ENCODE results near the gene HOXC9.

The HOXC9 gene

GRCh38 chr12:53976172-53976822 is 23.7 kb upstream of the HOXC9 start:
- DNase-seq, result no peak

GRCh38 chr12:53976823-53977595 is 23.0 kb upstream of the HOXC9 start:
- no peak for DNase-seq

GRCh38 chr12:53977596-53978445 is 22.1 kb upstream of the HOXC9 start:
- DNase-seq, result no peak

GRCh38 chr12:53978477-53979356 is 21.2 kb upstream of the HOXC9 start:
- no peak for DNase-seq

DNA sequence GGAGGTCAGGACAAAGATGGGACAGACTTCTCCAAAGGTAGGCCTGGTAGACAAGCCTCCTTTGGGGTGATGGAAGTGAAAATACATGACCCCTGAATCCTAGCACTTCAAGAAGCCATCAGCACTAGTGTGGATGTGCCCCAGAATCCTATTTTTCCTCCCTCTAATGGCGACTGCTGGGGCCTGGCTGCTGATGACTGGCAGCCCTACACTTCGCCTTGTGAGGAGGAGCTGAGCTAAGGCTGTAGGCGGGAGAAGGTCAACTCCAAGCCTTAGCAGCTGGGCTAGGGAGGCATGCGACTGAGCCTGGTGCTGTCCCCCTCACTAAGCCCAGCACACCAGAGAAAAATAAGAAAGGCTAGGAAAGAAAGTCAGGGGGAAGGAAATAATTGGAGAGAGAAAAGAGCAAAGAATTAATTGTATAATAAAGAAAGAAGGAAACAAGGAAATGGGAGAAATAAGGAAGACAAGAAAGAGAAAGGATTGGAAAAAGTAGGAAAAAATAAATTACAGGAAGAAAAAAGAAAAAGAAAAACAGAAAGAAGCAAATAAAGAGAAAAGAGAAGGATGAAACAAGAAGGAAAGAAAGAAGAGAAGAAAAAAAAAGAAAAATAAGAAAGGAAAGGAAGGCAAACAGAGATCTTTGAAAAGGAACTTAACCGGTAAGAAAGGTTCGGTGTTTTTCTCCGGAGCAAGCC is 19.7 kb upstream of the HOXC9 start:
- DNase-seq, result no peak

DNA sequence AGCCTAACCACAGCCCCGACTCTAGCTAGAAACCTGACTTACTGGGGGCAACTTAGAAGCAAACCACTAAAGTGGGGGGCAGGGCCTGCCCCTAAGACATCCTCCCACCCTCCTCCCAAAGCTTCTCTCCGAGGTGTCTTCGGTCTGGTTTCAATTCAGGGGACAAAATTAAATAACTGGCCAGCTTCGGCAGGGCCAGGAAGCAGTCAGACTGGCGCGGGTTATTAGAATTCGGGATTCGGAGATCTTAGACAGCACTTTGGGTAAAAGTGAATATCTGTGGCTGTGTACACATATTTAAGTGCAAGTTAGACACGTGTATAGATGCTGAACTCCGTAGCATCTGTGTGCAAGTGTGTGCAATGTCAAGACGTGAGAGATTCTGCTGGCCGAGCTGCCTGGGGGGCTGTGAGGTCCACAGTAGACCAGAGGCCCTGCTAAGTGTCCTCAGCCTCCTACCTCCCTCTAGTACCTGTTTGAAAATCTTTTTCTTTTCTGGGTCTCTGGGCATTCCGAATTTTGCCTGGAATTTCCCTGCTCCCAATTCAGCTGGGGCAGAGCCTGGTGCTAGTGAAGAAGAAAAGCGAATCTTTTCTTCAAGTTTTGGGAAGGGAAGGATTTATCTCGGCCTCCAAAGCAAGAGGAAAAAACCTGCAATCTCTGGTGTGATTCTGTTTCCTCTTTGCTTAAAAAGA is 19.0 kb upstream of the HOXC9 start:
- DNase-seq, result no peak

- DNase-seq, result no peak
Measured at GRCh38 chr12:53981634-53982565, 18.1 kb upstream of the HOXC9 start.

DNA sequence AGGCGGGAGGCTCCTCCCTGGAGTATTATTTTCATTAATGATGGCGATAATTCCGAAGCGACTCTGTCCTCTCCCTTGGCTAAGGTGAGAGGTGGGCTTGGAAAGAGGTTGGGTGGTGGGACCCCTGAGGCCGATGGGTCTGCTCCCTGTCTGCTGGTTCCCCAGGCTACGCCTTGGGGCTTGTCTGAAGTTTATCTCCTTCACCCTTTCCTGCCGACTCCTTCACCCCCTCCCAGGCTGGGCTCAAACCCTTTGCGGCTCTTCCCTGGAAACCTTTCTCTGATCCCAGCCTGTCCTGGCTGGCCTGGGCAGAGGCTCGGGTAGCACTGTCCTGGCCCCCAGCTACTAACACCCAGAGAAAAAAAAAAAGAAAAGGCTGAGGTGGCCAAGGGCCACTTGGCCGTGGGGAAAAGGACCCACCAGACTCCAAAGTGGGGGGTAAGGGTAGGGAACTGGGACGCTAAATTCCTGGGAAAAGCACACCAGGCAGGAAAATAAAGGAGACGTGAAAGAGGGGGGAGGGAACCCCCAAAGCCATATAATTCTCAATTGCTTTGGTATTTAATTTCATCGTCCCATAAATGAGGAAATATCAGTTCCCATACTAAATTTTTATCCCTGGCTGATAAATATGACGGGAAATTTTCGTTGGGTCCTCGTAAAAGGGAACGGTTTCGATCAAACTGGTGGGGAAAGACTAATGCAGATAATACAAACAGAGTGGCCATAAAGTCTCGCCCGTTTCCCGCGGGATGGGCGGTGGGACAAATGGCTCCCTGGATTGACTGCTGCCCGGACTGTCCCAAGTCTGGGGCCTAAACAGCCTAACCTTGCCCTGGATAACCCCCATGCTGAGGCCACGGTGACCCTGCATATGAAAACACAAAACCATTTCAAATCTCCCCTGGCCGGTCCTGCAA is 17.1 kb upstream of the HOXC9 start:
- DNase-seq, result no peak

DNA sequence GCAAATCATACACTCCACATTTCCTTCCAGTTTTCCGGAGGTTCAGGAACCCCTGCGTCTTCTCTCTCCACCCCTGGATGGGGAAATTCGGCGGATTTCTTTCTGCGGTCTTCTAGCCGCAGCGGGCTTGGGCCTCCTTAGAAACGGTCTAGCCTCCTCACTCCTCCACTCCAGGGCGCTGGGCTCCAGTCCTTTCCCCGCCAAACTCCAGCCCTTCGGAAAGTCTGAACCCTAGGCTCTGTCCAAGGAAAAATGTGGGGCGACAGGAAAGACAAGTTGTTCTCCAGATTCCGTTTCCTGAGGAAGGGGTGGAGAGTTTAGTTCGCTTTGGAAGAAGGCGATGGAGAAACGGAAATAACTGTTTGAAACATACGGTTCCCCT is 16.4 kb upstream of the HOXC9 start:
- no peak for DNase-seq

DNA sequence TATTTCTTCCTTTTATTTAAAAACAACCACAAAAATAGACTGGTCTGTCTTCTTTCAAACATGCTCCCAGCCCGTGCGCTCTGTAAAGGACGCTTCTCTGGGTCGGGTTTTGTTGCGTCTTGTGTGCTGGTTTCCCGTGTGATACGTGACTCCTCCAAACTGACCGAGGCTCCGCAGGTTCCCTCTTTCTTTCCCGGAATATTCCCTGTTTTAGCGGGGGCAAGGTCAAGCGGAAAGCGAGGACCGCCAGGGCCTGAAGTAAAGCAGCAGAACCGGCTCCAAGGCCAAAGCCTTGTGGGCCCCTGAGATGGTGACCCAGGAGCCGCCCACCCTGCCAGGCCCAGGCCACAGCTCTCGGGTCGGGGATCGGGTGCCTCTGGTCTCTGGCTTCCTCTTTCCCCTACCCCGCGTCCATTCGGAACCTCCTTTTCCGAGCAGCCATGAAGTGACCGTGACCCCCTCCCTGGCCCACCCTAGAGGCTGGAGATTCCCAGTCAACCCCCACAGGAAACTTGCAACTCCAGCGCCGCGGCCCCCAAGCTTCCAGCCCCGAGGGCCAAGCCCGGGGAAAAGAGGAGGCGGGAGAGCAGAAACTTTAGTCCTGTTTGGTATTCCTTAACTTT is 15.9 kb upstream of the HOXC9 start:
- no peak for DNase-seq

DNA sequence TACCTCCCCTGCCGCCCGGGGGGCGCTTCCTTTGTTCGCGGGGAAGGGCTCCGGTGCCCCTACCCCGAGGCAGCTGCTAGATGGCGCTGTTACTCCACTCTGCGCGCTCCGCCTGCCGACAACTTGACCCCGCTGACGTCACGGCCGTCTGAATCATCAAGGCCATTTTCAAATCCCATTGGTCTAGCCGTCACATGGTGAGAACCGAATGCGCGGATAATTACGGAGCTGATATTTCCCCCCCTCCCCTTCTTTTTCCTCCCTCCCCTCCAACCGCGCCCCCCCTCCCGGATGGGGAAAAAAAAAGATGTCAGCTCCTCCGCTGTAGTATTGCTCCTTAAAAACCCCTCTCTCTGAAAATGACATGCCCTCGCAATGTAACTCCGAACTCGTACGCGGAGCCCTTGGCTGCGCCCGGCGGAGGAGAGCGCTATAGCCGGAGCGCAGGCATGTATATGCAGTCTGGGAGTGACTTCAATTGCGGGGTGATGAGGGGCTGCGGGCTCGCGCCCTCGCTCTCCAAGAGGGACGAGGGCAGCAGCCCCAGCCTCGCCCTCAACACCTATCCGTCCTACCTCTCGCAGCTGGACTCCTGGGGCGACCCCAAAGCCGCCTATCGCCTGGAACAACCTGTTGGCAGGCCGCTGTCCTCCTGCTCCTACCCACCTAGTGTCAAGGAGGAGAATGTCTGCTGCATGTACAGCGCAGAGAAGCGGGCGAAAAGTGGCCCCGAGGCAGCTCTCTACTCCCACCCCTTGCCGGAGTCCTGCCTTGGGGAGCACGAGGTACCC is 14.9 kb upstream of the HOXC9 start, which contains the start of gene HOXC10:
HOXC10 (plus strand) TSS at position 246 of the 791 bp plus-strand sequence; CDS start at position 360, 114 bp downstream.
- peak; percentile 10 for DNase-seq

- DNase-seq, result no peak
Measured at GRCh38 chr12:53985692-53985993, 14.3 kb upstream of the HOXC9 start.

GRCh38 chr12:53985994-53986685 is 13.8 kb upstream of the HOXC9 start:
- no peak for DNase-seq

DNA sequence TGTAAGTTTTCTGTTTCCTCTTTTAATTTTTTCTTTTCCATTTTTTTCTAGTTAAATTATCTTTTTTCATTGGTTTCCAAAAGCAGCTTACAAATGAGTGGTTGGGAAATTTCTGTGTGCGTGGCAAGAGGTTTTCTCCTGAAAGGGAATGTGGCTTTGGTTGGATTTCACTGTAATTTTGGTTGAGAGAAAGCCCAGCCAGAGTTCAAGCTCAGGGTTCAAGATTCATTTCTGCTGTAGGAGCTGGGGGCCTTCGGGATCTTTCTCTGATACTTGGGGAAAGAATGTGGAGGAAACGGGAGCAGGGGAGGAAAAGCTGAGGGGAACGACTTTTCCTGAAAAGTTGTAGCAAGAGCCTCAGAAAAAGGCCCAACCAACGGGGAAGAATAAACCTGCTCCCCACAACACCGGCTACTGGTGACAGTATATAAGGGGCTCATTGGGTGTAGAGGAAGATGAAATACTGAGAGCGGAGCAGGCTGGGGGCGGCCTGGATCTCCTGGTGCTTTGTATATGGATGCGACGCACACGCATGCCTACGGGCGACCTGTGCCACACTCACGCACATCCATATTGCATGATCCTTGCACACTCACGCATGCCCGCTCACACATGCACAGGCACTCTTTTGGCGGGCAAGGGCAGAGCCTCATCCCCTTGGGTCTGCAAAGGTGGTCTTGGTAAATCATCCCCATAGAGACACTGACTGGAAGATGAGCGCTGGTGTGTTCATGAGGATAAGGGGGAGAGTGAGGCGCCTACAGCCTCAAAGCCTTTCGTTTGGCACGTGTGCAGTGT is 13.1 kb upstream of the HOXC9 start:
- no peak for DNase-seq

DNA sequence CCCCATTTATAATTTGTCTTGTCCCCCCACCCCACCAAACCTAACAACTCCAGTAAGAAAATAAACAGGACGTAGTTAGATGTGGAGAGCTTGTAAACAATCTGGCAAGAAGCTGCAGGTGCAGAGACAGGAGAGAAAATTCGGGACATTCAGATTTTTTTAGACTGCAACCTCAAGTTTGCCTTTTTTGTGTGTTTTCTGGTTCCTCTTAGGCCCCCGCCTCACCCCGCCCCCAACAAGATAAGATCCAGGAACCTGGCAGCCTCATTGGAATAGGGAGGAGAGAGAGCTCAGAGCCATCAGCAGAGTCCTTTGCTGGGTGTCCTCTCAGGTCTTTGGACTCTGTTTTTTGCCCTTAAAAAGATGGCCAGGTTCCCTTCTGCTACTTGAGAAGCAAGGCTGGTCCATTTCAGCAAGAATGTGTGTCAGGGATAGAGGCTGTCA is 12.2 kb upstream of the HOXC9 start:
- no peak for DNase-seq

GRCh38 chr12:53988541-53989226 is 11.3 kb upstream of the HOXC9 start:
- no peak for DNase-seq

All from DMS 273 treated with DMSO at 0.1 percent for 48 hours (cell line).